Limb (tissue), 2 donors: ENCODE results near the gene RAVER1.

Source experiments
- DNase-seq, 2 donors: peaks; one replicate each; pipeline ENCODE4 v3.0.0-alpha.2; 2016; ENCODE audit errors: extremely low spot score in 2 of 2

RAVER1 gene

DNA sequence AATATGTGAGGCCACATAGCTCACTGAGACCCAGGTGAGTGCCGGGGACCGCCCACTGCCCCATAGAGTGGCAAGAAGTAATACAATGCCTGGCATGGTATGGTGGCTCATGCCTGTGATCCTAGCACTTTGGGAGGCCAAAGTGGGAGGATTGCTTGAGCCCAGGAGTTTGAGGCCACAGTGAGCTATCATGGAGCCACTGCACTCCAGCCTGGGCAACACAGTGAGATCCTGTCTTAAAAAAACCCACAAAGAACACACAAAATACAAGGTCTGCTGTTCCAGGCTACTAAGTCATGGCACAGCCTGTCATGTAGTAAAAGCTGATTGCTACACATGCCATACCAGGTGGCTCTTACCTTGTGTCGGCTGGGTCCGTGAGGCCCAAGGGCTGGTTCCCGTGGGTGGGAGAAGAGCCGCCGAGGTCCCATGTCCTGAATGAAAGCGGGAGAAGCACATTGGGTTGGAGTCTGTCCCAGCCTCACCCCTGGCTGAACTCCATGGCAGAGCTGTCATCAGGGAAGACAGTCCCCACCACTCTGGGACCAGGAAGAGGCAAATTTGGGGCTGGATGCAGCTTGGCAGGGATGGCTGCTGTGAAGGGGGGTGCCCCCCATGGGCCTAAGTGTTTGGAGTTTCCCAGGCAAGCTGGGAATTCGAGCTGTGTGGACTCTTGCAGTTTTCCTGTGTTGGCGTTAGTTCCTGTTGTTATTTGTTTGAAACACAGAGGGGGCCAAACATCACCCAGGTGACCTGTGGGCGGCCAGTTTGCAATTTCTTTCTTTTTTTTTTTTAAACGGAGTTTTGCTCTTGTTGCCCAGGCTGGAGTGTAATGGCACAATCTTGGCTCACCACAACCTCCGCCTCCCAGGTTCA lies 14.3 kb downstream of the RAVER1 start:
- DNase-seq, result no peak

DNA sequence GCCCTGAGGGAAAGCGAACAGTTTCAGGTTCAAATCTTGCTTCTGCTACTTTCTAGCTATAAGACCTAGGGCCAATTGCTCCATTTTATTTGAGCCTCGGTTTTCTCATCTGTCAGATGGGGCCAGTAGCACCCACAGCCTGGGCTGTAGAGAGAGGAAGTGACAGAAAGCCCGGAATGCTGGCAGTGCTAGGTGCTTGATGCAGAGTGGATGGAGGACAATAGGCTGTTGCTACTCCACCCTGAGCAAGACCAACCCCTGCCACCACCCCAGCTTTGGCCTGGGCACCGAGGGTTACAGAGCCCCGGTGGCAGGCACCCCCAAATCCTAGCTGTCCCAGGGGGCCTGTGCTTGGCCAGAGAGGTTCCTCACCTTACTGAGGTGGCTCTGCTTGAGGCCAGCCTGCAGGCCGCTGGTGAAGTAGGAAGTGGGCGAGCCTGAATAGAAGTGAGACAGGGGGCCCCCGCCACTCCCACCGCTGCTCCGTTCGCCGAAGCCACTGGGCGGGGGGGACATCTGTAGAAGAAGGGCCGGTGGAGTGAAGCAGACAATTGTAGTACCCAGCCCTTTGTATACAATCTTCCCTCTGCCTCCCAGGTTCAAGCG lies 15.4 kb downstream of the RAVER1 start:
- DNase-seq, result no peak

DNA sequence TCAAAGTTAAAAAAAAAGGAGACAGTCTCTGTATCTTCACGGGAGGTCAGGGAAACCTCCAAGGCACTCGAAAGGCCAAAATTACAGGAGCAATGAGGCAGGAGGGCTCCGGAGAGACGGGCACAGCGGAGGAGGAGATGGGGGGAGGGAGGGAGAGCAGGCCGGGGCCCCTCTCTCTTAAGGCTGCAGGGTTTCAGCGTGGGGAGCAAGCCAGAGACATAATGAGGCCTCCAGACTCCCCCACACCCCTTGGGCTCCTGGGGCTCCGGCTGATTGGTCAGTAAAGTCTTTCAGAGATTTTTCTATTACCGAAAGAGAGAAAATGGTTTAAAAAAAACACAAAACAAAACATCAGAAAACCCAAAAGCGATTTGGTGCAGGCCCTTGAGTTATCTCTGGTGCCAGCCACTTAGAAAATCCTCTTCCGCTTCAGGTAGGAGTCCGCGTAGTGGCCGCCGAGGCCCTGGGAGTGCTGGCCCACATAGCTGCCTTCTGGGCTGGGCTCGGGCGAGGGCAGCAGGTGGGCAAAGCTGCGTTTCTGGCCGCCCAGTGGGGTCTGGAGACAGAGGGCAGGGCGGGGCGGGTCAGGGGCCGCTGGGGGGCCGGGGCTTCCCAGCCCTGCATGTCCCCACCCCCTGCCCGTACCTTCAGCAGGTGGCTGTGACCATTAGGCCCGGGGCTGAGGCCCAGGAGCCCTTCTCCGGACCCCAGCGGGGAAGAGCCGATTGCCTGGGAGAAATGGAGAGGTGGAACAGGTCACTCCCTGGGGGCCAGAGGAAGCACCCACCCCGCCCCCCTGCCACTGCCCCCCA lies 16.1 kb downstream of the RAVER1 start:
- no peak for DNase-seq

DNA sequence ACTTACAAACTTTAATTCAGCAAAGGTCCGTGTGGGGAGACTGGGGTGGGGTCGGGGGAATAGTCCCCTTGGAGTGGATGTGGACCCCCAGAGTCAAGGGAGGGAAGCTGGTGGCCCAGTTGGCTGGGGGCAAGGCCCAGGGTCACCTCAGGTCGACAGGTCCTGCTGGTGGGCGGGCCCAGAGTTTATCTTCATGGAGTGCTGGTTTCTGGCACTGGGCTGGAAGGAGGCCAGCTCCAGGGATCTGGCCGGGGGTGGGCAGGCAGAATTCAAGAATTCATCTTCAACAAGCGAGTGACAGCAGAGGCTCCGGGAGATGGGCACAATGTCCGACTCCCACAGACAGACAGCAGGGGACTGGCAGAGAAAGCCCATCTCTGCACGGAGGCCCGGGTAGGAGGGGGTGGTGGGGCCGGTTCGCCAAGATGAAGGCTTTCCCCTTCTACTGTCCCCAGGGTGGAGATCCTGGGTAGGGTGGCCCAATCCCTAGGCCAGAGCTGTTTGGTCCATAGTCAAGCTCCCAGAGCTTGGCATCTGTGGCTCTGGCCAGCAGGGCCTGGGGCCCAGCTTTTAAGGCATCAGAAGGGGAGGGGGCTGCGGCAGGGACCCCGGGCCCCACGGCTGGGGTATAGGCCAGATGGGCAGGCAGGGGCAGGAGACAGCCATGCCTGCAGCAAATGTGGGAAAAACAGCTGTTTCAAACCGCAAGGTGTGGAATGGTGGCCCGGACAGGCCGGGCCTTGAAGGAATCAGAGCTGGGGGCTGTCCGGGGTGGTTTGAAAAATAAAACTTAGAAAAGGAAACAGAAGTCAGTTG lies 16.9 kb downstream of the RAVER1 start:
- no peak for DNase-seq

DNA sequence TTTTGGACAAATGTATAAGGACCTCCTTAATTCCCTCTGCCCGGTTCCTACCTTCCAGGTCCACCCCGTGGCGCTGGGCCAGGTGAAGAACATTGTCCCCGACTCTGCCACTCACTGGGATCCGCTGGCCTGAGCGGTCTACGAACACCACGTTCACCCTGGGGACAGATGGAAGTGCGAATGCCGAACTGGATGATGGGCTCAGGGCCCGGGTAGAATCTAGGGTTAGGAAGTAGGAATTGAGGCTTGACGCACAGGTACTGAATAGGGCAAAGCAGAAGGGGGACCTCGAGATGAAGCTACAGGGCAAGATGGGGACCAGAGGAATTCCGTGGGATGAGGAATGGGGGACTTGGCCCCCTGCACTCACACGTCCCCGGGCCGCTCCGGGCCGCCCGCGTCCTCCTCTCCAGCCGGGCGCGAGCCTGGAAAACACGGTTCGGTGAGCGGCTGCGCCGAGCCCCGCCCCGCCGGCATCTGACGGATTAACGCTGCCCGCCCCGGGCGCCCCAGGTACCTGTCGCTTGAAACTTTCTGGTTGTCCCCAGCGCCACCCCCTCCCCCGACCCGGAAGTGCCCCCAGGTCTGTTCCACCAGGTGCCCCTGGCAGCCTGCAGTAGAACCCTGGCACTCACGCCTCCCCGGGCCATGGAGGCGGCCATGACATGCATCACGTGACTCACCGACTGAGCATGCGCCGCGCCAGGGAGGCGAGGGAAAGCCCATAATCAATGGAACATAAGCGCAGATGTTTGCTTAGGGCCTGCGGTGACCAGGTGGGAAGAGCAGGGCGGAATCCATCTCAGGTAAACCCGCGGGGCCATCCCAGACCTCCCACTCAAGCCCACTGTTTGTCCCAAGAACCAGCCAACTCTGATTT lies 17.8 kb downstream of the RAVER1 start, which contains the start of gene FDX2:
Gene FDX2 (minus strand): TSS at position 681 of the 880 bp plus-strand sequence. CDS start 19 bp downstream, at position 662.
- peak; percentile 84 to 92 for DNase-seq

DNA sequence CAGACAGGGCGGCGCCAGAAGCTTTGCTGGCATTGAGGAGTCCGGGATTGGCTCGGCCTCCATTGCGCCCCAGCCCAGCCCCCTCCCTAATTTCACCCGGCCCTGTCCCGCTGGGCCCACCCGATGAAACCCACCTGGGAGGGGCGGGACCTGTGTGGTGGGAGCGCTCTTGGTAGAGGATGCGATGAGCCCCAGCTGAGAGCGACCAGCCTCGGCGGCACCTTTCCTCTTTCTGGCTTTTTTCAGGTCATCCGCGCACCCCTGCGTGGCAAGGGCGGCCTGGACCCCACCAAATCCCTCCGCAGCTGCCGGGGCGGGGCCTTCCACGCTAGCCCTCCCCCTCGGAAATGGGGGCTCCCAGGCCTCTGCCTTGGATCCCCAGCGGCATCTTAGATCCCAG lies 23.9 kb downstream of the RAVER1 start, which contains the start of gene ZGLP1:
Gene ZGLP1 (minus strand): TSS at position 393 of the 400 bp plus-strand sequence.
- DNase-seq, result no peak

DNA sequence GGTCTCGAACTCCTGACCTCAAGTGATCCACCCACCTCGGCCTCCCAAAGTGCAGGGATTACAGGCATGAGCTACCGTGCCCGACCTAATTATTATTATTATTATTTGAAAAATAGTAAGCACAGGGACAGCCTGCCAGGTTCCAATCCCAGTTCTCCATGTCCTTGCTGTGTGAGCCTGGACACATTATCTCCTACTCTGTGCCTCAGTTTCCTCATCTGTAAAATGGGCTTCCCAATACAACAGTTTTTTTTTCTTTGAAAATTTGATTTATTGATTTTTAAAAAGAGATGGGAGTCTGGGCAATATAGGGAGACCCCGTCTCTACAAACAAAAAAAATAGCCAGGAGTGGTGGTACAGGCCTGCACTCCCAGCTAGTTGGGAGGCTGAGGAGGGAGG lies 27.0 kb downstream of the RAVER1 start:
- DNase-seq, result no peak

DNA sequence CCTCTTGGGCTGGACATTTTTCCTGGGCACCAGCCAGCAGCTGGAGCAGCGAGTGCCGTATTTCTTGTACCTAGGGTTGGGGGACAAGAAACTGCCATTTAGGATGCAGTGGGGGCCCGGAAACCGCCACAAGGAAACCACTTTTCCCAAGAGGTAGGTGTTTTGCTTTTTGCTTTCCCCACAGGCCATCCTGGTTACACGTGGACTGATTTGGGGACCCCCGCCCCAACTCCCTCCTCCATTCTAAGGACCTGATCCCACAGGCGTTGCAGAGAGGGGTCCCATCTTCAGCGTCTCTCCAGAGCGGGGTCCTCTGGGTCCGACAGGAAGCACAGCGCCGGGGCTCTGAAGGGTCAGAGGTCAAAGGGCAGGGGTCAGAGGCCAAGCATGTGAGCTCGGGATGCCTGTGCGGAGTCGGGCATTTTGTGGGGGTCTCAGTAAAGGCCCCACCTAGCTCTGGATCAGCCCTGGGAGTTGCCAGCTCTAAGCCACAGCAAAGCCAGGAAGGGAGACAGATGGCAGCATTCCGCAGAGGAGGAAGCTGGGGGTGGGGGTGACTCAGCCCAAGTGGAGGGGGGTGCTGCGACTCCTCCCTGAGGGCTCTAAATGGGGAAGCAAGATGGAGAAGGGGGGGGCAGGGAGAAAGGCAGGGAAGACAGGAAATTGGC lies 28.1 kb downstream of the RAVER1 start:
- DNase-seq, result no peak

DNA sequence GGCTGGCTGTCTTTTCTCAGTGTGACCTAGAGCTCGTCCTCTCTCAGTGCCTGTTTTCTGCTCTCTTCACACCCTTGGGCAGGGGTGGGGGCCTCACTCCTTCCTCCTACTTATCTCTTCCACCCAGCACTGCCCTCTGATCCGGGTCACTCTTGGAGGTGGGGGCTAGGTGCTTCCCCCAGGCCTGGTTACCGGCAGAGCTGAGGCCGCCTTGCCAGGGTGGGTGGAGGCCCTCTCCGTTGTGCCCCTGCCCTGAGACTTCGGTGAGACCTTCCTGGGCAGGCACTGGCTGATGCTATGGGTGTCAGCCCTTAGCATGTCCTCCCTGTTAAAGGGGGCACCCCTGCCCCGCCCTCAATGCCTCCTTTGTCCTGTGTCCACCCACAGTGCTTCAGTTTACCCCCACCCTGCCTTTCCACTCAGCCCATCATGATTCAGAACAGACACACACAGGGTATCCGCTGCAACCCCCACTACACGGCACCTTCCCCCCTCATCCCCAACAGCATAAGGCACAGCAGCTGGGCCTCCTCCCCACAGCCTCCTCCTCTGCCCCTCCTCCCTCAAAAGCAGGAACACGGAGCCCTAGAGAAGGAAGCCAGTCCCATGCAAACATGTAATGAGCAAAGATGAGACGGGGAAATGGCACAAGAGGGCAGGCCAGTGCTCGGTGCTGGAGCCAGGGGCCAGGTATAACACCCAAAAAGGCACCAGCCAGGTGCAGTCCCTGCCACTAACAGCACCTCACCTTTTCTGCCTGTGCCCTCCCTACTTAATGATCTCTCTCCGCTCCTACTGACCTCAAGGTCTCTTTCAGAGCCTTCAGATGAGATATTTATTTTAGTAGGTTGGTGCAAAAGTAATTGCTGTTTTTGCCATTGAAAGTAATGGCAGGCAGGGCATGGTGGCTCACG lies 33.5 kb downstream of the RAVER1 start:
- no peak for DNase-seq

DNA sequence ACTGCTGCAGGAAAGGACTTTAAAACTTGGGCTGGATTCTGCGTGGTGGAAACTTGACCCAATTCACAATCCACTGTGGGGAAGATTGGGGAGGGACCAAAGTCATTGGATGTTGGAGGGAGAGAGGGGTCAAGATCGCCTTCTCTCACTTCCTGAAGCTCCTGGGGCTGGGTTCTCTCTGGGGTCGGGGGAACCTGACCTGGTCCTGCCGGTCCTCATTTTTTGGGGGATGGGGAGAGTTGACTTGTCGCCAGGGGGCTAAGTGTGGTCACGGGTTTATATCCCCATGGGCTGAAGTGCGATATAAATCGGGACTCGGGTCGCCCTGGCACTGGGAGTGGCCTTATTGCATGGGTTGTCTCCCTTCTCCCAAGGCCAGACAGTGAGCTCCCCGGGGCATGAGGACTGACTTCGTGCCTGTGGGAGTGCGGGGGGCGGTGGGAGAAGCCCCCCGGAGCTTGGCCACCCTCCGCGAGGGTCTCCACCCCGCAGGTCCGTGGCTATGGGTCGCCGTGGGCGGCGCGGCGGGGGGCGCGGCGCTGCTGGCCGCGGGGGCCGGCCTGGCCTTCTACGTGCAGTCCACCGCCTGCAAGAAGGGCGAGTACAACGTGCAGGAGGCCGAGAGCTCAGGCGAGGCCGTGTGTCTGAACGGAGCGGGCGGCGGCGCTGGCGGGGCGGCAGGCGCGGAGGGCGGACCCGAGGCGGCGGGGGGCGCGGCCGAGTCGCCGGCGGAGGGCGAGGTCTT lies 37.3 kb downstream of the RAVER1 start:
- DNase-seq, result no peak

DNA sequence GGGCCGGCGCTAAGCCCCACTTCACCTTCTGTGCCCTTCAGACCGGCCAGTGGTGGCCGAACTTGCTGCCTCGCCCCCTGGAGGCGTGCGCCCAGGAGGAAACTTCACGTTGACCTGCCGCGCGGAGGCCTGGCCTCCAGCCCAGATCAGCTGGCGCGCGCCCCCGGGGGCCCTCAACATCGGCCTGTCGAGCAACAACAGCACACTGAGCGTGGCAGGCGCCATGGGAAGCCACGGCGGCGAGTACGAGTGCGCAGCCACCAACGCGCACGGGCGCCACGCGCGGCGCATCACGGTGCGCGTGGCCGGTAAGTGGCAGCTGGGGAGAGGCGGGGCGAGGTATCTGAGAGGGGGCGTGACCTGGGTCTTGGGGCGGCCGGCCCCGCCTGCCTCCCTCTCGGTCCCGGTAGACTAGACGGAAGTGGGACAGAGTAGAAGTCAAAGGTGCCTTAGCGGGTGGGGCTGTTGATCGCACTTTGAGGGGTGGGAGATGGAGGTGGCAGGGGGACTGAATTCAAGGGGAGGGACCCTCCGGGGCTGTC lies 38.0 kb downstream of the RAVER1 start:
- DNase-seq, result no peak

DNA sequence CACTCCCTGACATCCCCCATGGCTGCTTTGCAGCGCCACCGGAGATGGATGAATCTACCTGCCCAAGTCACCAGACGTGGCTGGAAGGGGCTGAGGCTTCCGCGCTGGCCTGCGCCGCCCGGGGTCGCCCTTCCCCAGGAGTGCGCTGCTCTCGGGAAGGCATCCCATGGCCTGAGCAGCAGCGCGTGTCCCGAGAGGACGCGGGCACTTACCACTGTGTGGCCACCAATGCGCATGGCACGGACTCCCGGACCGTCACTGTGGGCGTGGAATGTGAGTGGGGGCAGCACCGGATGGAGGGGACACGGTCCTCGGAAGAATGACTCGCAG lies 39.0 kb downstream of the RAVER1 start:
- no peak for DNase-seq

DNA sequence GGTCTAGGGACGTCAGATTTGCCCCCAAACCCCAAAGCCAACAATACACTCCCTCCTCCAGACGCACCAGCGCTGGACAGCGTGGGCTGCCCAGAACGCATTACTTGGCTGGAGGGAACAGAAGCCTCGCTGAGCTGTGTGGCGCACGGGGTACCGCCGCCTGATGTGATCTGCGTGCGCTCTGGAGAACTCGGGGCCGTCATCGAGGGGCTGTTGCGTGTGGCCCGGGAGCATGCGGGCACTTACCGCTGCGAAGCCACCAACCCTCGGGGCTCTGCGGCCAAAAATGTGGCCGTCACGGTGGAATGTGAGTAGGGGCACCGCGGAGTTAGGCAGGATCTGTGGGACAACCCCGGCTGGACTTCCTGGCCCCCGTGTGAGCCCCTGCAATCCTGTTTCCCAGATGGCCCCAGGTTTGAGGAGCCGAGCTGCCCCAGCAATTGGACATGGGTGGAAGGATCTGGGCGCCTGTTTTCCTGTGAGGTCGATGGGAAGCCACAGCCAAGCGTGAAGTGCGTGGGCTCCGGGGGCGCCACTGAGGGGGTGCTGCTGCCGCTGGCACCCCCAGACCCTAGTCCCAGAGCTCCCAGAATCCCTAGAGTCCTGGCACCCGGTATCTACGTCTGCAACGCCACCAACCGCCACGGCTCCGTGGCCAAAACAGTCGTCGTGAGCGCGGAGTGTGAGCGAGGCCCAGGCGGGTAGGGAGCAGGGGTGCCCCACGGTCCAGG lies 39.5 kb downstream of the RAVER1 start:
- no peak for DNase-seq

DNA sequence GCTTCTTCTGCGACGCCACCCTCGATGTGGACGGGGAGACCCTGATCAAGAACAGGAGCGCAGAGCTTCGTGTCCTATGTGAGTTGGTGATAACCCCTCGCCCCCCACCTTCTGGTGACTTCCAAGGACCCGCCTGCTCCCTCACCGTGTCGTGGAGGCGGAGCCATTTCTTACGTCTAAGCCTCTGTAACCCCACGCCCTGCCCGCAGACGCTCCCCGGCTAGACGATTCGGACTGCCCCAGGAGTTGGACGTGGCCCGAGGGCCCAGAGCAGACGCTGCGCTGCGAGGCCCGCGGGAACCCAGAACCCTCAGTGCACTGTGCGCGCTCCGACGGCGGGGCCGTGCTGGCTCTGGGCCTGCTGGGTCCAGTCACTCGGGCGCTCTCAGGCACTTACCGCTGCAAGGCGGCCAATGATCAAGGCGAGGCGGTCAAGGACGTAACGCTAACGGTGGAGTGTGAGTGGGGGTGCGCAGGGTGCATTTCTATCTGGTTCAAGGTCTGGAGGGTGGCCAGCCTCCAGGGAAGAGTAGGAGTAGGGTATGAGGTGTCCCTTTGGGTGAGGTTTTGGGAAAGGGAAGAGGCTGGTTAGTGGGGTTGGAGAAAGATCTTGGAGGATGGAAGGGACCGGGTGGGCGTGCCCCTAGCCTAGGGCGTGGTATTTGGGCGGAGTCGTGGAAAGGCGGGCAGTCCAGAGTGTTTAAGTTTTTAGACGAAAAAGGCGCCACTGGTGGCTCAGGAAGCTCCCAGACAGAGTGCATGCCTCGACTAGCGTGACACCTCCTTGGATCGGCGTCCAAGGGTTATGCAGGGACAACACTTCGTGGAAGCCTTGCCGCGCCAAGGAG lies 40.3 kb downstream of the RAVER1 start:
- DNase-seq, result no peak

DNA sequence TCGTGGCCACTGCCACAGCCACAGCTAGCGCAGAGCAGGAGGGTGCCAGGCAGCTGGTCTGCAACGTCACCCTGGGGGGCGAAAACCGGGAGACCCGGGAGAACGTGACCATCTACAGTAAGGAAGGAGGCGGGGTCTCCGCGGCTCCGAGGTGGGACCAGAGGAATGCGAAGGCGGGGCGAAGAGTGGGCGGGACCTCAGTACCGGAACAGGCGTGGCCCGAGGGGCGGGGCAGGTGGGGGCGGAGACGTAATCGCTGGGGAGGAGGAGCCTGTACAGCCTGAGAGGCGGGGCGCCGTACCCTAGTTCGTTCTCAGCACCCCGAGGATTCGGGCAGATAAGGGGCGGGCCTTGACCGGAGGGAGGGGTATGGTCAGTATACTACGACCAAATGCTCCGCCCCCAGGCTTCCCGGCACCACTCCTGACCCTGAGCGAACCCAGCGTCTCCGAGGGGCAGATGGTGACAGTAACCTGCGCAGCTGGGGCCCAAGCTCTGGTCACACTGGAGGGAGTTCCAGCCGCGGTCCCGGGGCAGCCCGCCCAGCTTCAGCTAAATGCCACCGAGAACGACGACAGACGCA lies 41.0 kb downstream of the RAVER1 start:
- DNase-seq, result peak in 1 of 2 donors; percentile 78
